C4-2B (cell line): Measurements from ENCODE around the gene TRPC4.

Source experiments
- CTCF ChIP-seq: fragments of 450-650 bp; conservative IDR thresholded peaks from 2 replicates; pipeline ENCODE4 v1.5.1; 2017; ENCODE audit warnings: mild to moderate bottlenecking
- ZFX ChIP-seq: fragments of 450-650 bp; IDR thresholded peaks from 2 replicates; pipeline ENCODE4 v1.6.1; 2017

GRCh38 chr13:37632294-37632693 is 237.3 kb downstream of the TRPC4 start:
- TF ChIP-seq CTCF (no peak), ZFX (no peak)
